Renal pelvis (tissue), 4 donors: Measurements from ENCODE around the gene FMO1. TPM values are rescaled to one million over a fixed set of nuclear protein-coding genes. Genes with fewer than 3 reads are reported as not detected.

Source experiments
- DNase-seq: peaks from one replicate; pipeline ENCODE4 v3.0.0-alpha.2; 2013
- polyA plus RNA-seq, 3 donors: library from polyadenylated mRNA; unstranded; fragments of 120-200 nt; gene quantifications; one replicate each; pipeline ENCODE4 v1.2.1, GENCODE V29; 2013; ENCODE audit not compliant: insufficient read length in 3 of 3

FMO1 gene
- polyA plus RNA-seq, 3 donors = 184 to 225 (median 199) TPM

- DNase-seq = no peak
These were observed 17.4 kb downstream of the FMO1 start for GRCh38 chr1:171265686-171266085.

GRCh38 chr1:171266930-171267329 is 18.6 kb downstream of the FMO1 start:
- no peak for DNase-seq

GRCh38 chr1:171267391-171267790 is 19.1 kb downstream of the FMO1 start:
- no peak for DNase-seq

- DNase-seq = no peak
These were observed 22.5 kb downstream of the FMO1 start for GRCh38 chr1:171270806-171271205.

- no peak for DNase-seq
These were observed 29.2 kb downstream of the FMO1 start for GRCh38 chr1:171277534-171277933.

GRCh38 chr1:171279234-171279633 is 30.9 kb downstream of the FMO1 start:
- DNase-seq = no peak

- no peak for DNase-seq
These were observed 31.4 kb downstream of the FMO1 start for GRCh38 chr1:171279678-171280077.

- no peak for DNase-seq
These were observed 32.3 kb downstream of the FMO1 start for GRCh38 chr1:171280599-171280998.

GRCh38 chr1:171286032-171286705 is 37.9 kb downstream of the FMO1 start:
- DNase-seq = no peak

- DNase-seq = no peak
These were observed 42.3 kb downstream of the FMO1 start for GRCh38 chr1:171290621-171291020.

GRCh38 chr1:171292799-171293198 is 44.5 kb downstream of the FMO1 start:
- no peak for DNase-seq

GRCh38 chr1:171295383-171295782 is 47.1 kb downstream of the FMO1 start:
- peak; percentile 10 for DNase-seq

GRCh38 chr1:171295821-171296220 is 47.5 kb downstream of the FMO1 start:
- no peak for DNase-seq

GRCh38 chr1:171296897-171297296 is 48.6 kb downstream of the FMO1 start:
- DNase-seq = no peak

- DNase-seq = no peak
These were observed 50.4 kb downstream of the FMO1 start for GRCh38 chr1:171298696-171299095.

GRCh38 chr1:171299342-171299741 is 51.0 kb downstream of the FMO1 start:
- DNase-seq = no peak

- no peak for DNase-seq
These were observed 52.1 kb downstream of the FMO1 start for GRCh38 chr1:171300401-171300800.

GRCh38 chr1:171310661-171311087 is 62.4 kb downstream of the FMO1 start:
- no peak for DNase-seq

GRCh38 chr1:171311771-171312558 is 63.7 kb downstream of the FMO1 start:
- DNase-seq = no peak

GRCh38 chr1:171313319-171313834 is 65.1 kb downstream of the FMO1 start:
- no peak for DNase-seq

GRCh38 chr1:171313835-171314320 is 65.6 kb downstream of the FMO1 start, which contains the start of gene FMO4:
Gene FMO4, plus strand, starts transcription at chr1:171314183. Its CDS starts 5,643 bp downstream, at chr1:171319826.
- DNase-seq = peak; percentile 98

- DNase-seq = no peak
These were observed 81.0 kb downstream of the FMO1 start for GRCh38 chr1:171329251-171329650.
